NCI-H510A treated with DMSO at 0.1 percent for 48 hours (cell line): ENCODE measurements around the gene COA6.

ENCODE experiments used
- DNase-seq: peaks from one replicate; lab custom pipeline; 2025; lab: John Stamatoyannopoulos, UW

Gene COA6

DNA sequence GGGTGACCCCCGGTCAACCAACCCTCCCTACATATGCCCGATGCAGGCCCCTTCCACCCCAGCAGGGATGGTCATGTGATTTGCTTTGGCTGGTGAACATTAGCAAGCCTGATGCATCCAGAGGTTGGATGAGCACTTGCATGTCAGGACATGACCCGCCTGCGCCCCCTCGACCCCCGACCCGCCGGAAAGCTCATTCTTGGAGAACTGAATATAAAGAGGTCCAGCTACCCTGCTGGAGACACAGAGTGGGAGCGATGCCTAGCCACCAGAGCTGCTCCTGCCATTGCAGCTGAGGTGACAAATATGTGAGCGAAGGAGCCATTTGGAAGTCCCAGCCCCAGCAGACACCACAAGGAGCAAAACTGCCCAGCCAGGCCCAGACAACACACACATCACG is 39.6 kb downstream of the COA6 start:
- no peak for DNase-seq

DNA sequence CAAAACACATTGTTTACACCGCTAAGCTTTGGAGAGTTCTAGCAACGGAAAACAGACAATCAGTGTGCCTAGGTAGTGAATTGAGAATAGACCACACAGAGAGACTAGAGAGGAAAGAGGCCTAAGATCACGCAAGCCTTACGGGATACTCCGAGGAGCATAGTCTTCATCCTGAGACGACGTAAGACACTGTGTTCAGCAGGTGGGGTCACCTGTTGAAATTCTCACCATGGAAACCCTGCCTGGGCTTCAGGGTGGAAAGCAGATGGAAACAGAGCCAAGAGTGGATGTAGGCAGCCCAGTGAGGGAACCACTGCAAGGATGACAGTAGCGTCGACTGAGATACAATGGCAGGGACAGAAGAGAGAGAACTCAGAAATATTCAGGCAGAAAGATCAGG is 40.2 kb downstream of the COA6 start:
- no peak for DNase-seq

- DNase-seq = no peak
Measured at GRCh38 chr1:234413990-234414389, 40.7 kb downstream of the COA6 start.

DNA sequence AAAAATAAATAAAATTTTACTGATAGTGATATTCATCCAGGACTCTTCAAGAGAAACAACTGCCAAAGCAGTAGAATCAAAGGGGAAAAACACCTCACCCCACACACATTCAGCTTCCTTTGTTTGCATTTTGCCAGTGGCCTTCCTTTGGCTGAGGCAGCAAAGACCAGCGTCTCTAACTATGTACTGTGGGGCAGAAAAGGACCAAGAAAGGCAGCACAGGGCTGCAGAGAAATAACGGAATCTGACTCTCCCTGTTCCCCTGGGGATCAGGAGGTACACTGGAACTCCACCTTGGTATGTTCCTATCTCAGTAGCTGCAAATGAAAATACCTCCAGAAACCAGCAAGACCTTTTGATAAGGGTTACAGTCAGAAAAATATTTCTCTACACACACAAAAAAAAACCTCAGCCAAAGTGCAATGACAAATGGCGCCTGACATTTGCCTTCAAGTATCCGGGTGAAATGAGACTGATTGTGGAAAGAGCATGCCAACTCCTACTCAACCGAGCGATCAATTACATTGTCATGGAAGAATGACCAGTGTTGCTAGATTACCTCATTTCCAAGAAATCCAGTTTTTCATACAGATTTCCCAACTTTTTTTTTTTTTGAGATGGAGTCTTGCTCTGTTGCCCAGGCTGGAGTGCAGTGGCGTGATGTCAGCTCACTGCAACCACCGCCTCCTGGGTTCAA is 54.8 kb downstream of the COA6 start:
- DNase-seq = no peak

- DNase-seq = no peak
Measured at GRCh38 chr1:234429434-234429806, 56.2 kb downstream of the COA6 start.

DNA sequence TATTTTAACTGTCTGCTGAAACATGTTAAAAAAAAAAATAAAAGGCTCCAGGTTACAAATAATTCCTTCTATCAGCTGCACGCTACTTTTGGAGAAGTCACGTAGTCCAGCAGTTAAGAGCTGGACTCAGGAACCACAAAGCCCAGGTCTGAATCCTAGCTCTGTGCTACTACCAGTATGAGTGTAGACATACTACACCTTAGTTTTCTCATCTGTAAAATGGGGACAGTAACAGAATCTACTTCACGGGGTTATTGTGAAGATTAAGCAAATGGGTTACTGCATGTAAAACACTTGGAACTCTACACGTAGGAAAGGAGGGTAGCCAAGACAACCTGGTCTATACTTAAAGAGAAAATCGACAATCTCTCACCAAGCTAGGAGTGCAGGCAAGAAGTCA is 57.4 kb downstream of the COA6 start:
- DNase-seq = no peak

- no peak for DNase-seq
Measured at GRCh38 chr1:234431255-234431654, 58.0 kb downstream of the COA6 start.

GRCh38 chr1:234433563-234434285 is 60.5 kb downstream of the COA6 start:
- DNase-seq = no peak
